GM06990 (cell line): ENCODE data around the gene ACR.

Experiments
- DNase-seq: peaks from one replicate; pipeline ENCODE4 v3.0.0-alpha.2; 2011; ENCODE audit not compliant: insufficient read length; ENCODE audit errors: extremely low read depth
- H3K27me3 ChIP-seq: replicated peaks from 2 replicates; pipeline ENCODE4 v1.6.0; 2011; ENCODE audit warnings: low read length; ENCODE audit not compliant: control insufficient read depth, insufficient read depth
- H3K36me3 ChIP-seq: 2 replicates; pipeline ENCODE4 v1.5.1; 2011; ENCODE audit warnings: low read length; ENCODE audit not compliant: control insufficient read depth, insufficient read depth
- H3K4me3 ChIP-seq: replicated peaks from 2 replicates; pipeline ENCODE4 v1.5.1; 2011; ENCODE audit warnings: low read depth, mild to moderate bottlenecking, control low read depth, low read length
- CTCF ChIP-seq: IDR thresholded peaks from 2 replicates; pipeline ENCODE4 v1.5.1; 2011; ENCODE audit warnings: low read length, control low read depth, mild to moderate bottlenecking, inconsistent platforms; ENCODE audit not compliant: insufficient read depth, poor library complexity, severe bottlenecking

ACR gene

GRCh38 chr22:50730013-50730891 lies 7.8 kb upstream of the ACR start:
- Histone ChIP-seq H3K27me3 (no peaks in the 10 kb centered on the region), H3K4me3 (no peak overlapping the region), H3K36me3 (no peaks in the 10 kb centered on the region)
- DNase-seq = no peak
- TF ChIP-seq CTCF = no peak

GRCh38 chr22:50730941-50731661 lies 6.9 kb upstream of the ACR start:
- Histone ChIP-seq H3K4me3 (no peak overlapping the region), H3K27me3 (no peaks in the 10 kb centered on the region), H3K36me3 (no peaks in the 10 kb centered on the region)
- no peak for TF ChIP-seq CTCF
- DNase-seq = no peak

GRCh38 chr22:50731811-50732624 lies 6.0 kb upstream of the ACR start:
- peak; percentile 91 for TF ChIP-seq CTCF
- H3K27me3 ChIP-seq = no peaks in the 10 kb centered on the region
- H3K4me3 ChIP-seq = no peak overlapping the region
- no peaks in the 10 kb centered on the region for H3K36me3 ChIP-seq
- peak; percentile 37 for DNase-seq

- H3K4me3 ChIP-seq = no peak overlapping the region
- DNase-seq = no peak
- TF ChIP-seq CTCF = no peak
- H3K27me3 ChIP-seq = no peaks in the 10 kb centered on the region
- no peaks in the 10 kb centered on the region for H3K36me3 ChIP-seq
These were observed 5.3 kb upstream of the ACR start for GRCh38 chr22:50732681-50733080.

GRCh38 chr22:50733521-50734342 lies 4.3 kb upstream of the ACR start:
- Histone ChIP-seq H3K36me3 (no peaks in the 10 kb centered on the region), H3K27me3 (no peaks in the 10 kb centered on the region; the same call in 1 of the 2 replicates), H3K4me3 (no peak overlapping the region)
- DNase-seq = no peak
- TF ChIP-seq CTCF = no peak
